LNCaP clone FGC (cell line): ENCODE data around the gene CD58.

Experiments
- DNase-seq: peaks from one replicate; pipeline ENCODE4 v3.0.0-alpha.2; 2011; ENCODE audit warnings: low read depth
- H3K4me3 ChIP-seq: 2 replicates; pipeline ENCODE4 v1.5.1; 2011; ENCODE audit warnings: mild to moderate bottlenecking, low read depth, low read length, control low read depth
- CTCF ChIP-seq: IDR thresholded peaks from 2 replicates; pipeline ENCODE4 v1.5.1; 2012; ENCODE audit warnings: mild to moderate bottlenecking; ENCODE audit not compliant: control insufficient read depth, insufficient read depth; ENCODE audit errors: extremely low read depth

Gene CD58

GRCh38 chr1:116510361-116510760 lies 60.5 kb downstream of the CD58 start:
- no peak overlapping the region for H3K4me3 ChIP-seq
- TF ChIP-seq CTCF: no peak
- no peak for DNase-seq

- no peak overlapping the region for H3K4me3 ChIP-seq
- DNase-seq: no peak
- TF ChIP-seq CTCF: no peak
Measured at GRCh38 chr1:116508984-116509980, 61.5 kb downstream of the CD58 start.

GRCh38 chr1:116508085-116508983 lies 62.5 kb downstream of the CD58 start:
- no peak for TF ChIP-seq CTCF
- H3K4me3 ChIP-seq: no peak overlapping the region
- DNase-seq: no peak

- no peak for TF ChIP-seq CTCF
- no peak for DNase-seq
- H3K4me3 ChIP-seq: no peak overlapping the region
Measured at GRCh38 chr1:116507631-116508030, 63.2 kb downstream of the CD58 start.

GRCh38 chr1:116506132-116507004 lies 64.5 kb downstream of the CD58 start:
- no peak for TF ChIP-seq CTCF
- DNase-seq: no peak
- H3K4me3 ChIP-seq: no peak overlapping the region
